ENCODE measurements around the gene CCDC116. TPM values are rescaled to one million over a fixed set of nuclear protein-coding genes. Genes with fewer than 3 reads are reported as not detected.
"Not testable (repeated sequence)": the region's sequence is repeated elsewhere in the genome, so short reads cannot be mapped to it uniquely, and the experiment has no call there.

The CCDC116 gene
- total RNA-seq, 2 donors from 2014 or later: 0.22 to 0.51 TPM

GRCh38 chr22:21641789-21642583 is 9.4 kb downstream of the CCDC116 start, which contains the start of gene SDF2L1:
Gene SDF2L1, plus strand, starts transcription at chr22:21642302. Its CDS starts 35 bp downstream, at chr22:21642337.
- peaks cover 2 to 4% of the 10 kb centered on the region in 2 donors for H3K36me3 Mint-ChIP-seq (ENCODE audit: insufficient read depth in 2 of 2)
- DNase-seq (peak; percentile 98 to 99), ATAC-seq (replicated peaks in 1 of 2) (peak; percentile 98)
- H3K9me3 Mint-ChIP-seq: no peaks in the 10 kb centered on the region
- H3K4me1 Mint-ChIP-seq (ENCODE audit: low read depth): peaks cover 22% of the 10 kb centered on the region
- peak within 1 kb of the TSS; percentile 45 for H3K27ac Mint-ChIP-seq
- peak within 1 kb of the TSS; percentile 66 to 97 for H3K4me3 Mint-ChIP-seq
- peaks cover 9% of the 10 kb centered on the region for H3K27me3 Mint-ChIP-seq (ENCODE audit: low read depth)

GRCh38 chr22:21642584-21643448 is 10.3 kb downstream of the CCDC116 start:
- peak overlapping the region; percentile 44 for H3K27ac Mint-ChIP-seq
- peak overlapping the region; percentile 66 to 97 for H3K4me3 Mint-ChIP-seq
- no peaks in the 10 kb centered on the region for H3K9me3 Mint-ChIP-seq
- peaks cover 2 to 4% of the 10 kb centered on the region in 2 donors for H3K36me3 Mint-ChIP-seq (ENCODE audit: insufficient read depth in 2 of 2)
- DNase-seq (peak; percentile 70 to 71), ATAC-seq (replicated peaks in 1 of 2) (peak; percentile 4 to 8)
- H3K27me3 Mint-ChIP-seq (ENCODE audit: low read depth): peaks cover 9% of the 10 kb centered on the region
- peaks cover 22% of the 10 kb centered on the region for H3K4me1 Mint-ChIP-seq (ENCODE audit: low read depth)

GRCh38 chr22:21643533-21644357 is 11.2 kb downstream of the CCDC116 start:
- peaks cover 4 to 6% of the 10 kb centered on the region in 2 donors for H3K36me3 Mint-ChIP-seq (ENCODE audit: insufficient read depth in 2 of 2)
- H3K27me3 Mint-ChIP-seq (ENCODE audit: low read depth): peaks cover 9% of the 10 kb centered on the region
- peak overlapping the region; percentile 66 to 97 for H3K4me3 Mint-ChIP-seq
- no peak overlapping the region for H3K27ac Mint-ChIP-seq
- peaks cover 22% of the 10 kb centered on the region for H3K4me1 Mint-ChIP-seq (ENCODE audit: low read depth)
- no peak for DNase-seq
- no peak for ATAC-seq (replicated peaks in 1 of 2)
- H3K9me3 Mint-ChIP-seq: no peaks in the 10 kb centered on the region

GRCh38 chr22:21645513-21645912 is 13.0 kb downstream of the CCDC116 start:
- H3K4me3 Mint-ChIP-seq; ATAC-seq (replicated peaks in 1 of 2); DNase-seq; H3K27ac Mint-ChIP-seq; H3K27me3 Mint-ChIP-seq (ENCODE audit: low read depth); H3K36me3 Mint-ChIP-seq (ENCODE audit: insufficient read depth in 2 of 2); H3K9me3 Mint-ChIP-seq: not testable (repeated sequence)
- peaks cover 25% of the 10 kb centered on the region for H3K4me1 Mint-ChIP-seq (ENCODE audit: low read depth)

GRCh38 chr22:21646608-21647590 is 14.3 kb downstream of the CCDC116 start:
- DNase-seq: peak; percentile 75 to 77
- Mint-ChIP-seq H3K9me3 (no peaks in the 10 kb centered on the region), H3K4me1 (ENCODE audit: low read depth) (peaks cover 28% of the 10 kb centered on the region), H3K27ac (no peak overlapping the region), H3K27me3 (ENCODE audit: low read depth) (no peaks in the 10 kb centered on the region), H3K4me3 (no peak overlapping the region), H3K36me3 (ENCODE audit: insufficient read depth in 2 of 2) (peaks cover 8 to 9% of the 10 kb centered on the region in 2 donors)
- peak in 1 of 2 donors; percentile 13 for ATAC-seq (replicated peaks in 1 of 2)

- no peak for DNase-seq
- Mint-ChIP-seq H3K36me3 (ENCODE audit: insufficient read depth in 2 of 2) (peaks cover 7% of the 10 kb centered on the region in 2 donors), H3K4me1 (ENCODE audit: low read depth) (peaks cover 17% of the 10 kb centered on the region), H3K9me3 (no peaks in the 10 kb centered on the region), H3K4me3 (peak overlapping the region; percentile 95 to 99), H3K27ac (no peak overlapping the region), H3K27me3 (ENCODE audit: low read depth) (no peaks in the 10 kb centered on the region)
- ATAC-seq (replicated peaks in 1 of 2): no peak
These were observed 17.7 kb downstream of the CCDC116 start for GRCh38 chr22:21650280-21650679.

- H3K36me3 Mint-ChIP-seq (ENCODE audit: insufficient read depth in 2 of 2): peaks cover 7% of the 10 kb centered on the region in 2 donors
- no peaks in the 10 kb centered on the region for H3K27me3 Mint-ChIP-seq (ENCODE audit: low read depth)
- ATAC-seq (replicated peaks in 1 of 2) (peak in 1 of 2 donors; percentile 10), DNase-seq (no peak)
- peak overlapping the region; percentile 95 to 99 for H3K4me3 Mint-ChIP-seq
- H3K27ac Mint-ChIP-seq: peak overlapping the region; percentile 88
- peaks cover 17% of the 10 kb centered on the region for H3K4me1 Mint-ChIP-seq (ENCODE audit: low read depth)
- H3K9me3 Mint-ChIP-seq: no peaks in the 10 kb centered on the region
These were observed 18.4 kb downstream of the CCDC116 start for GRCh38 chr22:21650823-21651520.

GRCh38 chr22:21651521-21652009 is 19.0 kb downstream of the CCDC116 start:
- DNase-seq (peak in 1 of 2 donors; percentile 28), ATAC-seq (replicated peaks in 1 of 2) (peak; percentile 35 to 39)
- no peaks in the 10 kb centered on the region for H3K27me3 Mint-ChIP-seq (ENCODE audit: low read depth)

GRCh38 chr22:21652010-21652546 is 19.5 kb downstream of the CCDC116 start:
- Mint-ChIP-seq H3K27me3 (ENCODE audit: low read depth) (no peaks in the 10 kb centered on the region), H3K27ac (peak overlapping the region; percentile 88), H3K9me3 (no peaks in the 10 kb centered on the region), H3K4me1 (ENCODE audit: low read depth) (peaks cover 26% of the 10 kb centered on the region), H3K4me3 (peak overlapping the region; percentile 95 to 99), H3K36me3 (ENCODE audit: insufficient read depth in 2 of 2) (peaks cover 4 to 7% of the 10 kb centered on the region in 2 donors)
- ATAC-seq (replicated peaks in 1 of 2) (peak; percentile 98 to 99), DNase-seq (peak; percentile 91 to 93)

More at GRCh38 chr22:21651521-21652009, 19.0 kb downstream of the CCDC116 start:
- H3K9me3 Mint-ChIP-seq: no peaks in the 10 kb centered on the region
- peaks cover 7% of the 10 kb centered on the region in 2 donors for H3K36me3 Mint-ChIP-seq (ENCODE audit: insufficient read depth in 2 of 2)
- peak overlapping the region; percentile 95 to 99 for H3K4me3 Mint-ChIP-seq
- H3K4me1 Mint-ChIP-seq (ENCODE audit: low read depth): peaks cover 20% of the 10 kb centered on the region
- peak overlapping the region; percentile 88 for H3K27ac Mint-ChIP-seq

GRCh38 chr22:21652547-21653545 is 20.3 kb downstream of the CCDC116 start:
- DNase-seq (no peak), ATAC-seq (replicated peaks in 1 of 2) (no peak)
- no peak overlapping the region for H3K27ac Mint-ChIP-seq
- H3K4me3 Mint-ChIP-seq: peak overlapping the region; percentile 95 to 99
- H3K36me3 Mint-ChIP-seq (ENCODE audit: insufficient read depth in 2 of 2): peaks cover 4 to 7% of the 10 kb centered on the region in 2 donors
- no peaks in the 10 kb centered on the region for H3K9me3 Mint-ChIP-seq
- no peaks in the 10 kb centered on the region for H3K27me3 Mint-ChIP-seq (ENCODE audit: low read depth)
- peaks cover 28% of the 10 kb centered on the region for H3K4me1 Mint-ChIP-seq (ENCODE audit: low read depth)
